PC-3 (cell line): ENCODE data around the gene CCDC141. TPM values are rescaled to one million over a fixed set of nuclear protein-coding genes. Genes with fewer than 3 reads are reported as not detected.

Source experiments
- ATAC-seq: fragments of 200-7000 bp; cut with Tn5 transposase; 2 replicates; pipeline ENCODE4 v1.9.1; 2020; ENCODE audit warnings: mild to moderate bottlenecking, moderate library complexity
- BruUV-seq: library from RNA; stranded (reverse); fragments of 400-500 nt; replicated peaks from 2 replicates; lab custom pipeline; 2021; lab: Mats Ljungman, UMichigan
- CTCF ChIA-PET: fragments of 300-600 bp; sonication (Branson Sonifier 250); formaldehyde crosslinking; loops from one replicate; lab custom pipeline; 2022; ENCODE audit warnings: antibody characterized with exemption; lab: Charles Lee
- POLR2A ChIA-PET: fragments of 300-600 bp; sonication (Branson Sonifier 250); formaldehyde crosslinking; loops from one replicate; lab custom pipeline; 2022; ENCODE audit warnings: antibody characterized with exemption; ENCODE audit not compliant: unreplicated experiment; lab: Charles Lee
- DNase-seq: peaks from one replicate; pipeline ENCODE4 v3.0.0-alpha.2; 2015
- H2AFZ ChIP-seq: fragments of 300-600 bp; sonication (generic); 2 replicates; pipeline ENCODE4 v1.6.0; 2016; ENCODE audit warnings: antibody characterized with exemption, low read length
- H3F3A ChIP-seq: fragments of 300-600 bp; sonication (generic); one replicate; pipeline ENCODE4 v1.6.0; 2017; ENCODE audit warnings: antibody characterized with exemption, low read length, control low read depth, mild to moderate bottlenecking; ENCODE audit not compliant: unreplicated experiment
- H3K27ac ChIP-seq: fragments of 300-600 bp; sonication (generic); 2 replicates; pipeline ENCODE4 v1.5.1; 2016; ENCODE audit warnings: mild to moderate bottlenecking, low read length
- H3K27me3 ChIP-seq: fragments of 300-600 bp; sonication (generic); 2 replicates; pipeline ENCODE4 v1.6.1; 2016; ENCODE audit warnings: low read length, mixed read lengths
- H3K36me3 ChIP-seq: fragments of 300-600 bp; sonication (generic); 2 replicates; pipeline ENCODE4 v1.6.1; 2016; ENCODE audit warnings: low read depth, mixed run types, low read length, mixed read lengths
- H3K4me1 ChIP-seq: fragments of 300-600 bp; sonication (generic); 2 replicates; pipeline ENCODE4 v1.5.1; 2016; ENCODE audit warnings: low read length; ENCODE audit not compliant: insufficient read depth
- H3K4me2 ChIP-seq: fragments of 300-600 bp; sonication (generic); 2 replicates; pipeline ENCODE4 v1.6.0; 2016; ENCODE audit warnings: low read length
- H3K4me3 ChIP-seq: fragments of 300-600 bp; sonication (generic); 2 replicates; pipeline ENCODE4 v1.5.1; 2016; ENCODE audit warnings: mild to moderate bottlenecking, low read length, mixed read lengths
- H3K79me2 ChIP-seq: fragments of 300-600 bp; sonication (generic); 2 replicates; pipeline ENCODE4 v1.6.1; 2017; ENCODE audit warnings: low read length, mixed read lengths
- H3K9ac ChIP-seq: fragments of 300-600 bp; sonication (generic); 2 replicates; pipeline ENCODE4 v1.6.0; 2016; ENCODE audit warnings: mild to moderate bottlenecking, low read length
- H3K9me2 ChIP-seq: fragments of 300-600 bp; sonication (generic); replicated peaks from 2 replicates; pipeline ENCODE4 v1.6.1; 2016; ENCODE audit warnings: mixed run types, low read length, mixed read lengths
- H3K9me3 ChIP-seq: fragments of 300-600 bp; sonication (generic); 2 replicates; pipeline ENCODE4 v1.6.1; 2016; ENCODE audit warnings: low read length, mixed read lengths
- H4K20me1 ChIP-seq: fragments of 300-600 bp; sonication (generic); 2 replicates; pipeline ENCODE4 v1.6.1; 2016; ENCODE audit warnings: low read length, mixed read lengths
- EZH2 ChIP-seq: fragments of 300-600 bp; sonication (generic); IDR thresholded peaks from one replicate; pipeline ENCODE4 v1.6.1; 2017; ENCODE audit warnings: antibody characterized with exemption, mild to moderate bottlenecking, low read length; ENCODE audit not compliant: unreplicated experiment
- EZH2phosphoT487 ChIP-seq: fragments of 300-600 bp; sonication (generic); IDR thresholded peaks from 2 replicates; pipeline ENCODE4 v1.6.1; 2018; ENCODE audit warnings: mild to moderate bottlenecking, antibody characterized with exemption, low read length, borderline replicate concordance
- intact Hi-C: fragments of 100-400 bp; cut with micrococcal nuclease; formaldehyde crosslinking; loops from 2 replicates; pipeline ENCODE4 v1.9.0; 2023
- total RNA-seq: library from RNA; depleted of rRNA; stranded (reverse); fragments of >200 nt; gene quantifications from 2 replicates; pipeline ENCODE4 v1.2.3, GENCODE V29; 2014
- TF ChIP-seq, protein P1 (sequence below): fragments of 300-600 bp; sonication (generic); conservative IDR thresholded peaks from 2 replicates; pipeline ENCODE4 v1.5.1; 2017; ENCODE audit warnings: antibody characterized with exemption, low read depth, mild to moderate bottlenecking, low read length

Gene CCDC141
- total RNA-seq, 1 experiment from 2014 or later: 1.1 TPM

DNA sequence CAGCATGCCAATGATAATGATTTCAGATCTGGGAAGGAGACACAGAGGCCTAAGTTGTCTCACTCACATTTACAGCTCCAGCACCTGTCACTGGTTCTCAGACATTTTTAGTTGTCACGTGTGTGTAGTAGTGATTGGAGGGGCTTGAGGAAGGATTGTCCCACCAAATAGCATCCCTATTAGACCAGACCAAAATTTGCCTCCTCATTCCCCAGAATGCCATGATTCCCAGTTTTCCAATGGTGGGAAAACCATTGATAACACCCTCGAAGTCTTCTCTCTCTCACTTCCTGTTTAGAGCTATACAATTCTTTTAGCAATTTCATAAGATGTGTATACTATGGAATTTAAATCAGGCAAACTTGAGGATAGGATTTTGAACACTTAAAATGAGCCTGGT, 52.5 kb downstream of the CCDC141 start:
- CTCF ChIA-PET: no interaction called here
- no peaks in the 10 kb centered on the region for H3K9me3 ChIP-seq
- intact Hi-C loops: loop anchor here (10.0 kb wide), 1 partner anchor 203 kb away; no protein-coding TSS in a partner anchor
- H3K9ac ChIP-seq: no peak overlapping the region
- no peaks in the 10 kb centered on the region for H3F3A ChIP-seq
- H3K4me2 ChIP-seq: no peak overlapping the region
- POLR2A ChIA-PET: interaction anchor here (0.6 kb wide), 1 partner anchor 107 kb away, joined by 3 read pairs; no protein-coding TSS in a partner anchor
- H3K27ac ChIP-seq: no peak overlapping the region
- H4K20me1 ChIP-seq: no peaks in the 10 kb centered on the region
- TF ChIP-seq, protein P1, sequence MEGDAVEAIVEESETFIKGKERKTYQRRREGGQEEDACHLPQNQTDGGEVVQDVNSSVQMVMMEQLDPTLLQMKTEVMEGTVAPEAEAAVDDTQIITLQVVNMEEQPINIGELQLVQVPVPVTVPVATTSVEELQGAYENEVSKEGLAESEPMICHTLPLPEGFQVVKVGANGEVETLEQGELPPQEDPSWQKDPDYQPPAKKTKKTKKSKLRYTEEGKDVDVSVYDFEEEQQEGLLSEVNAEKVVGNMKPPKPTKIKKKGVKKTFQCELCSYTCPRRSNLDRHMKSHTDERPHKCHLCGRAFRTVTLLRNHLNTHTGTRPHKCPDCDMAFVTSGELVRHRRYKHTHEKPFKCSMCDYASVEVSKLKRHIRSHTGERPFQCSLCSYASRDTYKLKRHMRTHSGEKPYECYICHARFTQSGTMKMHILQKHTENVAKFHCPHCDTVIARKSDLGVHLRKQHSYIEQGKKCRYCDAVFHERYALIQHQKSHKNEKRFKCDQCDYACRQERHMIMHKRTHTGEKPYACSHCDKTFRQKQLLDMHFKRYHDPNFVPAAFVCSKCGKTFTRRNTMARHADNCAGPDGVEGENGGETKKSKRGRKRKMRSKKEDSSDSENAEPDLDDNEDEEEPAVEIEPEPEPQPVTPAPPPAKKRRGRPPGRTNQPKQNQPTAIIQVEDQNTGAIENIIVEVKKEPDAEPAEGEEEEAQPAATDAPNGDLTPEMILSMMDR: no peak
- TF ChIP-seq EZH2phosphoT487 (no peak), EZH2 (no peak)
- no peaks in the 10 kb centered on the region for H3K27me3 ChIP-seq
- ATAC-seq (no peak), DNase-seq (no peak)
- no peaks in the 10 kb centered on the region for H3K79me2 ChIP-seq
- no peaks in the 10 kb centered on the region for H3K36me3 ChIP-seq
- no peaks in the 10 kb centered on the region for H3K4me1 ChIP-seq
- H3K9me2 ChIP-seq: no peaks in the 10 kb centered on the region
- H3K4me3 ChIP-seq: no peak overlapping the region
- BruUV-seq: no TSS peak
- H2AFZ ChIP-seq: no peak overlapping the region

DNA sequence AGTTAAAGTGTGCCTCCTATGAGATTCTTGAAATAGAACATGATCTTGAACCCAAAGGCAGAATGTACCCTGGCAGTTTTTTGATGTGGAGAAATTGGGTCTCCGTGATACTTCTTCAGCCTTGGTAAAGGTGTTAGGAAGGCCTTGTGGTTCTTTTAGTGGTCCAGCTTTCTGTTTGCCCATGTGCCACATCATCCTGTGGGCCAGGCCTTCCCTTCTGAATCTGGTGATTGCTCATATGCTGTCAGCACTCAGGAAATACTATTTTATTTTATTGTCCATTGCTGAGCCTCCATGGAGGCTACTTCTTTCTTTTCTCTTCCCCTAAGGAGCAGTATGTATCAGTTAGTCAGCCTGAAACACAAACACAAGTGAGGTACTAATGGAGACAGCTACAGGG, 52.9 kb downstream of the CCDC141 start:
- POLR2A ChIA-PET: no interaction called here
- DNase-seq: no peak
- H3K9ac ChIP-seq: no peak overlapping the region
- CTCF ChIA-PET: no interaction called here
- no peaks in the 10 kb centered on the region for H3K9me3 ChIP-seq
- TF ChIP-seq EZH2phosphoT487: no peak
- TF ChIP-seq, protein P1: no peak
- no peak for TF ChIP-seq EZH2
- no peak overlapping the region for H3K4me2 ChIP-seq
- H2AFZ ChIP-seq: no peak overlapping the region
- H3K79me2 ChIP-seq: no peaks in the 10 kb centered on the region
- no peaks in the 10 kb centered on the region for H3K27me3 ChIP-seq
- H3K4me3 ChIP-seq: no peak overlapping the region
- no peak for ATAC-seq
- no peaks in the 10 kb centered on the region for H3K9me2 ChIP-seq
- H3K27ac ChIP-seq: no peak overlapping the region
- BruUV-seq: no TSS peak
- no peaks in the 10 kb centered on the region for H3F3A ChIP-seq
- no peaks in the 10 kb centered on the region for H4K20me1 ChIP-seq
- H3K4me1 ChIP-seq: no peaks in the 10 kb centered on the region
- no peaks in the 10 kb centered on the region for H3K36me3 ChIP-seq
- intact Hi-C loops: loop anchor here (10.0 kb wide), 1 partner anchor 202 kb away; no protein-coding TSS in a partner anchor

DNA sequence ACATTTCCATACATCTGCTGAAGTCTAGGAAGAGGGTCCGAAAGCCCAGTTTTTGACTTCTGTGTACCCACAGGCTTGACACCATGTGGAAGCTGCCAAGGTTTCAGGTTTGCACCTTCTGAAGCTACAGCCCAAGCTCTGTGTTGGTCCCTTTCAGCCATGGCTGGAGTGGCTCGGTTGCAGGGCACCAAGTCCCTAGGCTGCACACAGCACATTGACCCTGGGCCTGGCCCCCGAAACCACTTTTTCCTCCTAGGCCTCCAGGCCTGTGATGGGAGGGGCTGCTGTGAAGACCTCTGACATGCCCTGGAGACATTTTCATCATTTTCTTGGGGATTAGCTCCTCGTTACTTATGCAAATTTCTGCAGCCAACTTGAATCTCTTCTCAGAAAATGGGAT, 55.7 kb downstream of the CCDC141 start:
- no peaks in the 10 kb centered on the region for H3K9me2 ChIP-seq
- H4K20me1 ChIP-seq: no peaks in the 10 kb centered on the region
- no peaks in the 10 kb centered on the region for H3K27me3 ChIP-seq
- H3K36me3 ChIP-seq: no peaks in the 10 kb centered on the region
- POLR2A ChIA-PET: no interaction called here
- no peak overlapping the region for H3K27ac ChIP-seq
- no peak overlapping the region for H3K4me2 ChIP-seq
- H3K79me2 ChIP-seq: no peaks in the 10 kb centered on the region
- ATAC-seq: no peak
- H2AFZ ChIP-seq: no peak overlapping the region
- H3F3A ChIP-seq: no peaks in the 10 kb centered on the region
- CTCF ChIA-PET: no interaction called here
- intact Hi-C loops: loop anchor here (10.0 kb wide), 1 partner anchor 199 kb away; no protein-coding TSS in a partner anchor
- H3K4me3 ChIP-seq: no peak overlapping the region
- TF ChIP-seq, protein P1: no peak
- TF ChIP-seq EZH2phosphoT487 (no peak), EZH2 (no peak)
- BruUV-seq: no TSS peak
- H3K4me1 ChIP-seq: no peaks in the 10 kb centered on the region
- no peak overlapping the region for H3K9ac ChIP-seq
- H3K9me3 ChIP-seq: no peaks in the 10 kb centered on the region
- no peak for DNase-seq
